COLO668 (cell line): ENCODE measurements around the gene ALDH1A1.

Source experiments
- DNase-seq: peaks from one replicate; lab custom pipeline; 2025; ENCODE audit not compliant: unreplicated experiment; lab: John Stamatoyannopoulos, UW

Gene ALDH1A1

GRCh38 chr9:72858089-72858912, 94.6 kb downstream of the ALDH1A1 start:
- DNase-seq = no peak

GRCh38 chr9:72857624-72857996, 95.2 kb downstream of the ALDH1A1 start:
- DNase-seq = no peak

GRCh38 chr9:72856972-72857623, 95.8 kb downstream of the ALDH1A1 start:
- DNase-seq = no peak

- DNase-seq = no peak
Observed at GRCh38 chr9:72855890-72856523, 96.8 kb downstream of the ALDH1A1 start.

GRCh38 chr9:72855321-72855720, 97.5 kb downstream of the ALDH1A1 start:
- DNase-seq = no peak
